GM21381 (cell line): ENCODE data around the gene PPP2R5C.

Source experiments
- ATAC-seq: cut with Tn5 transposase; IDR thresholded peaks from one replicate; pipeline ENCODE4 v1.9.1; 2021; ENCODE audit warnings: mild to moderate bottlenecking, moderate library complexity; ENCODE audit not compliant: unreplicated experiment

Gene PPP2R5C

DNA sequence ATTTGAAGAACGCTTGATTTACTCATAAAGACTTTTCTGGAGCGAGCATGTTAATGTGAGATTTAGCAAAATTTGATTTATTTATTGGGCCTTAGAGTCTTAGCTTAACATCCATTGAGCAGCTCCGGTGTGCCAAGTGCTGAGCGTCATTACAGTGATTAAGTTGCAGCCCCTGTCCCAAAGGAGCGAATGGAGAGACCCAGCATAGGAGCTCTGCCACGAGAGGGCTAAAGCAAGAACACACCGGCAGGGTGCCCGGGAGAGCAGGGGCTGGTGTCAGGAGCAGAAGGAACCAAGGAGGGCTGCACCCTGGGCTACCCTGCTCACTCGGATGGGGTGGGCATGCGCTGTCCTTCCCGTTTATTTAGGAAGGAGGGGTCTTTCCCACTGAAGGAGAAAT is 50.6 kb downstream of the PPP2R5C start:
- ATAC-seq: no peak

DNA sequence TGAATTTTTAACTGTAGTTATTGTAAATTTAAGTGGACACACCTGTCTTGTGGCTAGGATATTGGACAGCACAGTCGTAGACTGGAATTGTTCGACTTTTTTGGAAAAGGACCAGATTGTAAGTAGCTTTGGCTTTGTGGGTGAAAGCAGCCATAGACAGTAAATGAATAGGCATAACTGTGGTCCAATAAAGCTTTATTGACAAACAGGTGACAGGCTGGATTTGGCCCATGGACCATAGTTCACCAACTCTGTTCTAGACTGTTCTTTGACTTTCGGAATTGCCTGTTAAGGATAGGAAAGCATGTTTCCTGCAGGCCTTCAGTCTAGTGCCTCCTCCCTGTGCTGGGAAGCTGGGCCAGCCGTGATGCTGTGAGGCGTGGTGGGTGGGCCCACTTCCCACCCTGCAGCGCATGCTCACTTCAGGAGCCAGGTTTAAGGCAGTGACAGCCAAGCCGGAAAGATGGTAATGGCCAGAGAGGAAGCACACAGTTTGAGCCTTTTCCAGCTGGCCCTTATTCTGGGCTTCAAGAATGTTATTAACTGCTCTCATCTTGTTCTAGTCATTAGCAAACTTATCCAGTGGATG is 51.8 kb downstream of the PPP2R5C start:
- no peak for ATAC-seq

DNA sequence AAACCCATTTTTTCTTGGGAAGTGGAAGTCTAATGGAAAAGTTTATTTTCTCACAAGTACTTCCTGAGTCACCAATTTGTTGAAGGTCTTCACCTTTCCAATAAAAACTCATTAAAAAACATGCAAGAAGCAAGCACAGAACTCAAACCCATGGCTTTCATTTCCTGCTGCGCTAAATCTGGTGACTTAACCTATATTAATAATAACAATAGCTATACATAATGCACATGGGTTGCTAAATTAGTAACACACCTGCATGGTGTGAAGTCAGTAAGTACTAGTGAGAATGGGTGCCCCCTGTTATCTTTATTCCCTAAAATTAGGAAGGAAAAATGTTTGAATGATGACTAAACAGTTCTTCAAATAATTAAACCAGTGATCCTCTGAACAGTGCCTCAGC is 52.3 kb downstream of the PPP2R5C start:
- no peak for ATAC-seq

DNA sequence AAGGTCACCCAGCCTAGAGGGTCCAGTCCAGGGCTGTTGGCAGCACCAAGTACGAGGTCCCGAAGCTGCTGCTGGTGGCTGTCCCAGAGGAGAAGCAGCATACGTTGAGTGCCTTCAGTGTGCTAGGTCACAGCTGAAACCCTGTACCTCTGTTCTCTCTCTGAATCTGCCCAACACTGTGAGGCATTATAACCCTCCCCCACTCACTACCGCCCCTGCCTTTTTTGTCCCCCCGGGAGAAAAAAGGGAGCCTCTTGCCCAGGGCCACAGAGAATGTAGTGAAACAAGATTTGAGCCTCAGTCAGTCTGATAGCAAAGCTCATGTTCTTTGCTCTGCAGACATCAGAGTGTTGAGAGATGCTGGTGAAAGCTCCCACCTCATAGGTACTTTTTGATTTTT is 53.4 kb downstream of the PPP2R5C start:
- ATAC-seq: no peak

DNA sequence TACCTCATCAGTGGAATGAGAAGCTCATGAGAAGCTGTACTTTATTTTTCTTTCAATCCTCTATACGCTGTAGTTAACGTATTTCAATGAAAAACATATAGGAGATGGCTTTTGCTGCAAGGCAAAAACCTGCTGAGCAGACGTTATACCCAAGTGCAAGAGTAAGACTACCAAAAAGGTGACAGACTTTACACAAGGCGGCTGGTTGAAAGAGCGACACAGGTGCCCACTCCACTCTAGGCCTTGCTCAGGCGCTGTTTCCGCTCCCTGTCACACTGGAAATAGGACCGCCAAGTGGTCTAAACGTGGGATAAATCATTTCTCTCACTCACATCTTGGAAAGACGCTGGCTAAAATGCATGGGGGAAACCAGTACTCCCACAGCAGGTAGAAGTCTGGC is 54.5 kb downstream of the PPP2R5C start:
- no peak for ATAC-seq

DNA sequence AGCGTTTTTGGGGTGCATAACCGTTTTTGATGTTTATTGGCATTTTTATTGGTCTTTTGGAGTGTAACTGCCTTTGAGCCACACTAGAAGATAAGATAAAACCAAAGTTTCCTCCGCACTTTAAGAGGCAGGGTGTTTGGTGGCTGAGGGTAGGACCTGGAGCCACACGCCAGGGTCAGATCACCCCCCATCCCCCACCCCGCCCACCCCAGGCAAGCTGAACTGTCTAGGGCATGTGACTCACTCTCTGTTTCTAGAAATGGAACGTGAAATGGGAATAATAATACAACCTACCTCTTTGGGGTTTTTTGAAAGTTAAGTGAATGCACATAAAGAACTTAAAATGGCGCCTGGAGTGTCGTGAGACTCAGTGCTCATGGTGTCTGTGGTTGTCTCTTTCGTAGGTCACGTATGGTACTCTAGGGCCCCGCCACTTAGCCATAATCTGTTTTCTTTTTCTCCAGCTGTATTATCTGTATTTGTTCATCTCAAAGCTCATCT is 56.0 kb downstream of the PPP2R5C start:
- no peak for ATAC-seq

DNA sequence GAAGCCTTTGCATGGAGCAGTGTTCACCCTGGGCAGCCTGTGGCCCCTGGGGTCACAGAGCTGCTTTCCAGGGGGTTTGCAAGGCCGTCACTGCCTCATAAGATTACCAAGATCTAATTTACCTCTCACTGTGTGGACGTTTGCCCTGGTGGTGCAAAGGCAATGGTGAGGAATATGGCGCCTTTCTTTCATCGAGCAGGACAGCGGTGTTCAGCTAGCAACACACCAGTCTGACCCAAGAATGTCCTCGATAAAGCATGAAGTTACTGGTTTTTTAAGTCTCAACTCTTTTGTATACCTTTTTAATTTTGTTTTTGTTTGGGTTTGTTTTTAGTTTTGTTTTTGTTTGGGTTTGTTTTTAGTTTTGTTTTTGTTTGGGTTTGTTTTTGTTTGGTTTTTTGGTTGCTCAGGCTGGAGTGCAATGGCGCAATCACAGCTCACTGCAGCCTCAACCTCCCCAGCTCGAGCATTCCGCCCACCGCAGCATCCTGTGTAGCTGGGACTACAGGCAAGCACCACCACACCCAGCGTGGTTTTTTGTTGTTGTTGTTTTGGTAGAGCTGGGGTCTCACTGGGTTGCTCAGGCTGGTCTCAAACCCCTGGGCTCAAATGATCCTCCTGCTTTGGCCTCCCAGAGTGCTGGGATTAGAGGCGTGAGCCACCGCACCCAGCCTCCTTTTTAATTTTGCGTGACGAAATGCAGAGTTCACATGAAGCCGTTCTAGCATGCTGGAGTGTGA is 57.9 kb downstream of the PPP2R5C start:
- ATAC-seq: no peak

DNA sequence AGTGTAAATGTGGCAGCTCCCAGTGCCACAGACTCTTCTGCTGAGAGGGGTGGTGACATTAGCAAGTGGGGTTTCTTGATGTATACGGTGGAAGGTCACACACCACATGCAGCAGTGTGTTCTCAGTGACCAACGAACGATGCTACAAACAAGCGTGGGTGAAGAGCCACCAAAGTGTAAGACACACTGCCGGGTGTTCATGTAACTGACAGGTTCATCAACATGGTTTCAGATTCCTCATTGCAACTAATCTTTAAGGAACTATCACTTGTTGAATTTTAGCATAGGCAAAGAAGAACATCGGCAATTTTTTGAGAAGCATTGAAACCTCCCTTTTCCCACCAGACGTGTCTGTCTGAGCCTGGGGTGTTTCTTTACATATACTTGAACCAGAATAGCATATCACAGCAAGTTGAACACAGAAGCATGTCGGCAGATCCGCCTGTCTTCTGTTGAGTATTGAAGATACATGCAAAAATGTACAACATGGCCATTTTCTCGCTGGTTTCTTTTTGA is 58.8 kb downstream of the PPP2R5C start:
- ATAC-seq: peak; percentile 36

DNA sequence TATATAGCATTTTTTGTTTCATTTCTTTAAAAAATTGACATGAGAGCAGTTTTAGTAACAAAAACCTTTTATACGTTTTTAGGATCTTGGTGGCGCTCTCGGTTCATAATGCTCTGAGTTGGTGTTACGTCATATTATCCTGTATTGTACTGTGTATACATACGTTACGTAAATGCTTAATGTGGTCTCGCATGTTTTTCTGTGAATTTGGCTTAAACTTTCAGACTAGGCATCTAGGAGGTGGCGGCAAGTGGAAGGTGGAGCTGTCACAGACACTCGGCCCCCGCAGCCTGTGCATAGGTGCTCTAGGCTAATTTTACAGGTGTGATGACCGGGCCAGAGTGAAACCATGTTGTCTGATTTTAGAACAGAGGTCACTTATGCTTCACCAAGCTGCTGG is 60.0 kb downstream of the PPP2R5C start:
- no peak for ATAC-seq

DNA sequence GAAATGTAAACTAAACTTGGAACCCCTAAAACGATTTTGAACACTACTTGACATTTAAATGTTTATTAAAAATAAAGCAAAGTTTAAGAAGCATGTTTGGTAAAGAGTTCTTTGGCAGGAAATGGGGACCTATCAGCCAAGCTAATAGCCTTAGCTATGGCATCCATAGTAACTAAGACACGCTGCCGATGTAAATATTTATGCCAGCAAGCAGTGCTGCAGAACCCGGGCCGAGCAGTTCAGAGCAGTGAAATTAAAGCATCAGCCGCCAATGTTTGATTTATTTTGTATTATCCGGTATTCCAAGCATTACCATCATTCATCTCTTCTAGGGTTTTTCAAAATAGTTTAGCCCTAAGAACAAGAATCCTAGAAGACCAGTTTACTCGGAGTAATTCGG is 61.6 kb downstream of the PPP2R5C start:
- ATAC-seq: no peak

DNA sequence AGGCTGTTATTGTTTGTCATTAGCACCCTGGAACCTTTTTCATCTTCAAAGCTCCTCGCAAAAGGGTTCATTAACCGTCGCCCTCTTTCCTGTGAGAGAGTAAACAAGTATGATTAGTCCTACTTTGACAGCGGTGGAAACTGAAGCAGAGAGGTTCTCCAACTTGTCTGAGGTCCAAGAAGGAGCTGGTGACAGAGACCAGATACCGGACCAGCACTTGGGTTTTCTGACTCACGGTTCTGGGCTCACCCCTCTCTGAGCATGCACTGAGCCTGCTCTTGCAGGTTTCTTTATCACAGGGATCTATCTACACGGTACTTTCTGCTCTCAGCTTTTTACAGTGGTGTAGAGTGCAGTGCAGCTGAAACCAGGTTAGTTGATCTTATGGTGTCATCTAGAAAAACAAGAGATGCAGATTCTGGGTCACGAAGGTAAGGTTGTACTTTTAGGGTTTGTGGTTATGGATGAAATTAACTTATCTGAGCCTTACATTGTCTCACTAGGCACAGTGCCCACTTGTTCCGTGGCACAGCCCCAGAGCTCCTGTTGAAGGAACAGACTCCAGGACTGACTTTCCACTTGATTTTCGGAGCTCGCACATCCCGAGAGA is 62.1 kb downstream of the PPP2R5C start:
- peak; percentile 54 for ATAC-seq

DNA sequence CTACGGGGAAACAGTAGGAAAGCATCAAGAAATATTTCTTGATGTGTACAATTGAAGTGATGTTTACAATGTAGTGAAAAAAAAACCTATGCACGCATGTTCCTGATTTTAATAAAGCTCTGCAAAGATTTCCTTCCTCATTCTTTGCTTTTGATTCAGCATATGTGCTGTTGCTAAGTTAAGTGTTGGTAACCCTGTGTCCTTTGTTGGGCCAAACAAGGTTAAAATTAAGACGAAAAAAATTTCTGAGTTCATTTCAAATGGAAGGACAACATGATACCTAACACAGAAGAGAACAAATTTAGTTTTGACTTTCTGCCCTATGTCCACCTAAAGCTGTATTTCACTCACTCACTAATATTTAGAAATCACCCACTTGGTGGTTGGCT is 62.8 kb downstream of the PPP2R5C start:
- no peak for ATAC-seq

DNA sequence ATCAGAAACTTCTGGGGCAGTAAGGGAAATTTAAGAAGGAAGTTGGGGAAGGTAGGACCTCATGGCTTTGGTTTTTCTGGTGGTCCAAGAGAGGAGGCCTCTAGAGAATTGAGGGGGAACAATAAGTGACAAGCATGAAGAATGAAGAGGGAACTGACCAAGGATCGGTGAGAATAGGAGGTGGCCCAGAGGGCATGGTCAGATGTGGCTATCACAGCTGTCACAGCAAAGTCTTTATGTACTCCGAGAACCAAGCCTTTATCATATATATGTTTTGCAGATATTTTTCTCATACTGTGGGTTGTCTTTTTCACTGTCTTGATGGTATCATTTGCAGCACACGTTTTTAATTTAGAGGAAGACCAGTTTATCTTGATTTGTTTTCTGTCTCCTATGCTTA is 64.3 kb downstream of the PPP2R5C start:
- no peak for ATAC-seq

DNA sequence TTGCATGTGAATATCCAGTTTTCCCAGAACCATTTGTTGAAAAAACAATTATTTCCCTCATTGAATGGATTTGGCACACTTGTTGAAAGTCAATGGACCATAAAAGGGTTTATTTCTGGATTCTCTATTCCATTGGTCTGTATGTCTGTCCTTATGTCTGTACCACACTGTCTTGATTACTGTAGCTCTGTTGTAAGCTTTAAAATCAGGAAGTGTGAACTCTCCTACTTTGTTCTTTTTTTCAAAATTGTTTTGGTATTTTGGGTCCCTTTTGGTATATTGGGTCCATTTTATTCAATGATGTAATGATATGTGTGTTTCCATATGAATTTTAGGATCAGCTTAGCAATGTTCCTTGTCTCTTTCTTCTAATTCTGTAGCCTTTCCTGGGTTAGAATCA is 64.8 kb downstream of the PPP2R5C start:
- no peak for ATAC-seq

DNA sequence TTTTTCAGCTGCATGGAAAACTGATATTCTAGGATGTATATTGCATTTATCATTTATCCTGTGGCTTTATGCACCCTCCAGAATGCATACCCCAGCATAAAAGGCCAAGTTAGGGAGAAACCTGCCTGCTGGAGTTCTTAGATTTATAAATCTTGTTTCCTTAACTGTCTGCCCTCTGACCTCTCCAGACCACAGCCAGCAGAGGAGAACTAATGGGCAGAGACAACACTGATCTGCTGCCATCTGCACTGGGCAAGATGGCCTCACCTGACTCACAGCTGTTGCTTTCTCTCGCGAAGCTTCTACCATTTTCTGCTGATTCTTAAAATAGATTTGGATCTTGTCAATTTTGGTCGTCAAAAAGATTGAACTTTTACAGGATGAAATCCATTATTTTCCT is 65.8 kb downstream of the PPP2R5C start:
- no peak for ATAC-seq

DNA sequence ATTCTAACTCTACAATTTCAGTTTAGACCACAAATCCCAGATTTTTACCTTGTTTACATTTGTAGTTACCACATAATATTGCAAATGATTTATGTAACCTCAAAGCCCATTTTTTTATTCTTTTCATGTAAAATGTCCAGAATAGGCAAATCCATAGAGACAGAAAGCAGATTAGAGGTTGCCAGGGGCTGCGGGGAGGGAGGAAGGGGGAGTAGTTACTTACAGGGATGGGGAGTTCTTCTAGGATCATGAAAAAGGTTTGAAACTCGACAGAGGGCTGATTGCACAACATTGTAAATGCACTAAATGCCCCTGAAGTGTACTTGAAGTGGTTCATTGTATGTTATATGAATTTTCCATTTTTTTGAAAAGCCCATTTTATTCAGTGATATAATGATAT is 66.5 kb downstream of the PPP2R5C start:
- no peak for ATAC-seq

DNA sequence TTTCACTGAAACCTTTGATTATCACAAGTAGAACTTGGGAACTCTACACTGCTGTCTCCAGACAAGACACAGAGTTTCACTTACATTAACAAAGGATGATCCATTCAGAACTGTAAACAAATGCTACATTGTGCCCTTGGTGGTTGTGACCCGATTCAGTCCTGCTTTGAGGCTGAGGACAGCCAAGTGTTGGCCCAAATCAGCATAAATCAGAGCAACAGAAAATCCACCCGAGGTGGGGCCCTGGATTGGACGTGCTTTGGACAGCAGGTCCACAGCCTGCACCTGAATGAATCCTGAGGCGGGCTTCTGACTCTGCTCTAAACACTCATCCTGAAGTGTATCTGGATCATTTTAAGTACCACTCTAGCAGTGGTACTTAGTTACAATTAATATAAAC is 68.8 kb downstream of the PPP2R5C start:
- ATAC-seq: no peak

DNA sequence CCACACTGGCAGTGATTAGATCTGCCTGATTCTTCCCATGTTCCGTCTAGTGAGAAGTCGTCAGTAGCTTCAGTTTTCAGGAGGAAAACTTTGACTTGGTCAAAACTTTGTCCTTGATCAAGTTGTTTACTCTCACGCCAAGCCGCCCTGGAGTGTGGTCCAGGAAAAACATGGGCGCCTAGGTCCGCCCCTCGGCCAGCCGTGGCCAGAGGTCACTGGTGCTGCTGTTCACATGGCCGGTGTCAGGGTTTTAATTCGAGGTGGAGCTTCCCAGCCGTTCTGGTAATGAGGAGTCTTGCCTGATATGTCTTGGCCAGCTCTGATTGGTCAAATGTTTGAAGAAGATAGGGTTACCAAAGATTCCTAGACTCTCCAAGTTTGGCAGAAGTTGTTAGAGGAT is 71.5 kb downstream of the PPP2R5C start:
- no peak for ATAC-seq

DNA sequence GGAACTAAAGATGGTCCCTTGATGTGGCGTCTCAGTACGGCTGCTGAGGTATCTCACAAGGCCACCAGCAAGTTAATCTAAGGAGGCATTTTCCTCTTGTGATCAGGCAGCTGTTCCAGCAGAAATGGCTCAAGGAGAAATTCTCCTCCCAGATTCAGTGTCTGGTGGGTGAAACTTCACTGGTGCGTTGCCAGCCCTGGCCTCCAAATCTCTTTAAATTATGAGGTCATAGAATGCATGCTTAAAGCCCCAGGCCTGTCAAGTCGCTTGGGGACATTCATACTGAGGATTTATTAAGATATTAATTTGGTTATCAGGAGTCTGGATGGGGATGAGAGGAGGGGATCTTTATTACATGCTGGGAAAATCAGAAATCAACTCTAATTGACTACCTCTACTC is 72.9 kb downstream of the PPP2R5C start:
- no peak for ATAC-seq

DNA sequence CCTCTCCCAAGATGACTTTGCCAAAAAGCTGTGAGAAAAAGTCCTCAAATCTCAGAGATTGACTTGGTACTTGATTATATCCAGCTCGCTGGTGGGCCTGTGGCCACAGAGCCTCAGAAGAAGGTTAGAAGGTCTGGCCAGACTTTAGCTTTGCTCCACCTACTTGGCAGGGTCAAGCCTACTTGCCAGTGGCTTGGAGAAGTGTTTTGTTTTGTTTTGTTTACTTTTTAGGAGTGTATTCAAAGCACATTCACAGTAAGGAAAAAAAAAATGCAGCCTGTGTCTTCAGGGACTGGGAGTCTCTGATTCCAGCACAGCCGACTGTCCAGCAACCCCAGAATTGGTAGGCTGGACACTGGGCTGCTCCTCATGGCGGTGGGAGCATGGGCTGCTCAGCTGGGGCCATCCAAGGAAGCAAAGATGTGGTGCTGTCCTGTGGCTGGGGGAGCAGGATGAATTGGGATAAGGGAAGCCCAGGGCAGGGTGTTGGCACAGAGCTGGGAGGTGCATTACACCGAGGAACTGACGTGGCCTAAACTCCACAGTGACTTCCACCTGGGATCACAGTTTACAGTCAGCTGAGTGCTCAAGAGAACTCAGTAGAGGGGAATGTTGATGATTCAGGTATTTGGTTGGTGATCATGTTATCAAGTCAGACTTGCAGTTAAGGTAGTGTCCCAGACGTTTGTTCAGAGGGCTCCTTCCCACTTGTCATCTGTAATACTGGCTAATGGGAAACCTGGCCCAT is 73.5 kb downstream of the PPP2R5C start:
- no peak for ATAC-seq

DNA sequence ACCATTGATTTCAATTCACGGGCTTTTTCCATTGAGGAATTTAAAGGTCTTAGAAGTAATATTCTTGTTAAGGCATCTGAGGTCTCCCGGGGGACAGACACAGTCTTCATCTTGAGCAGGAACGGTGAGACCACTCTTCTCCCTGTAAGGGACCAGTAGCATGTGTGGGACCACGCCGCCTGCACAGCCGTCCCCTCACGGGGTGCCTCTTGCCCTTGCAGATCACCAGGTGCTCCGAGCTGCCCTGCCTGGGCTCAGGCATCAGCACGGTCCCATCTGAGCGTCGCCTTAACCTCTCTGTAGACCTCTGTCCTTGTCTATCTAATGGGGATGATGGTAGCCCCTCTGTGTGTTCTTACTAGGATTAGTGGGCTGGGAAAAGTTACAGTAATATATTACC is 74.1 kb downstream of the PPP2R5C start:
- no peak for ATAC-seq
